Measurements from ENCODE around the gene FAM20A.

The FAM20A gene

GRCh38 chr17:68610554-68610953, 9.4 kb upstream of the FAM20A start:
- DNase-seq (ENCODE audit: low spot score) = no peak

- no peak for DNase-seq (ENCODE audit: low spot score)
These were observed 7.5 kb upstream of the FAM20A start for GRCh38 chr17:68608515-68609130.

- no peak for DNase-seq (ENCODE audit: low spot score)
These were observed 5.5 kb upstream of the FAM20A start for GRCh38 chr17:68606451-68607307.

GRCh38 chr17:68605914-68606313, 4.7 kb upstream of the FAM20A start:
- DNase-seq (ENCODE audit: low spot score) = no peak

- DNase-seq (ENCODE audit: low spot score) = no peak
These were observed 2.5 kb upstream of the FAM20A start for GRCh38 chr17:68603656-68604055.

GRCh38 chr17:68603027-68603426, 1.9 kb upstream of the FAM20A start:
- DNase-seq (ENCODE audit: low spot score) = no peak

GRCh38 chr17:68602289-68602688, 1.1 kb upstream of the FAM20A start:
- DNase-seq (ENCODE audit: low spot score) = no peak

- no peak for DNase-seq (ENCODE audit: low spot score)
These were observed 560 bp upstream of the FAM20A start for GRCh38 chr17:68601565-68602288.

- no peak for DNase-seq (ENCODE audit: low spot score)
These were observed 868 bp downstream of the FAM20A start for GRCh38 chr17:68600067-68600930.

- no peak for DNase-seq (ENCODE audit: low spot score)
These were observed 1.6 kb downstream of the FAM20A start for GRCh38 chr17:68599552-68600066.

- no peak for DNase-seq (ENCODE audit: low spot score)
These were observed 2.1 kb downstream of the FAM20A start for GRCh38 chr17:68599091-68599490.

- DNase-seq (ENCODE audit: low spot score) = no peak
These were observed 2.6 kb downstream of the FAM20A start for GRCh38 chr17:68598545-68598961.

- no peak for DNase-seq (ENCODE audit: low spot score)
These were observed 3.1 kb downstream of the FAM20A start for GRCh38 chr17:68598074-68598473.

- DNase-seq (ENCODE audit: low spot score) = no peak
These were observed 4.7 kb downstream of the FAM20A start for GRCh38 chr17:68596411-68596945.

- no peak for DNase-seq (ENCODE audit: low spot score)
These were observed 5.2 kb downstream of the FAM20A start for GRCh38 chr17:68595986-68596385.

GRCh38 chr17:68595496-68595895, 5.7 kb downstream of the FAM20A start:
- no peak for DNase-seq (ENCODE audit: low spot score)

GRCh38 chr17:68594552-68594951, 6.6 kb downstream of the FAM20A start:
- no peak for DNase-seq (ENCODE audit: low spot score)

- DNase-seq (ENCODE audit: low spot score) = no peak
These were observed 8.2 kb downstream of the FAM20A start for GRCh38 chr17:68592682-68593641.

GRCh38 chr17:68592009-68592408, 9.2 kb downstream of the FAM20A start:
- DNase-seq (ENCODE audit: low spot score) = no peak

GRCh38 chr17:68591583-68591982, 9.6 kb downstream of the FAM20A start:
- no peak for DNase-seq (ENCODE audit: low spot score)
